ENCODE measurements around the gene CIDEC.

DNA sequence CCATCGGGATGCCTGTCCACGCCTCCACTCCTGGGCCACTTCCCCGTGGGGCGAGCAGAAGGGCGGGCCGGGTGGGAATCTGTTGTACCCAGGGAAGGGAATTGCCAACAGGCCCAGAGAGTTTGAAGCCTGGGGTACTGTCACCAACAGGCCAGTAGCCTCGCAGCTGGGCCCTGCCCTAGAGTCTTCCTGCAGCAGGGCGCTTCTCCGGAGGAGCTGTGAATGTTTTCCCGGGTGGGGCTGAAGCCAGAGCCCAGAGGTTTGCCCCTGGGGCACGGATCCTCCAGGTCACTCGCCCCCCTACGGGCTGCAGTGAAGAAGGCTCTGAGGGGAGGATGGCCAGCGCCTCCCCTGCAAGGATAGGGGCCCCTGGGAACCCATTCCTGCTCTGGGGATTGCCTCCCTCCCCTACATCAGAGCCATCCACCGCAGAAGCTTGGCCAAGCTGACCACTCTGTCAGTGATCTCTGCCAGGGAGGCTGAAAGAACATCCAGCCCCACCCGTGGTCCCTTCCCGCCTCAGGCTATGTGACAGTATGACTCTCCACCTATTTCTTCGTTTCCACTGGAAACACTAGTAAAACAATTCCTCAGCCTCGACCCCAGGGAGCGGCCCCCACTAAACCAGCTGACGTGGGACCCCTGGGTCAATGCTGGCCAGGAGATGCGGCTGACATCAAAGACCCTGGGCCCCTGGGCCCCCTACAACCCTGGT, 16.8 kb downstream of the CIDEC start:
- TF ChIP-seq, protein P1, sequence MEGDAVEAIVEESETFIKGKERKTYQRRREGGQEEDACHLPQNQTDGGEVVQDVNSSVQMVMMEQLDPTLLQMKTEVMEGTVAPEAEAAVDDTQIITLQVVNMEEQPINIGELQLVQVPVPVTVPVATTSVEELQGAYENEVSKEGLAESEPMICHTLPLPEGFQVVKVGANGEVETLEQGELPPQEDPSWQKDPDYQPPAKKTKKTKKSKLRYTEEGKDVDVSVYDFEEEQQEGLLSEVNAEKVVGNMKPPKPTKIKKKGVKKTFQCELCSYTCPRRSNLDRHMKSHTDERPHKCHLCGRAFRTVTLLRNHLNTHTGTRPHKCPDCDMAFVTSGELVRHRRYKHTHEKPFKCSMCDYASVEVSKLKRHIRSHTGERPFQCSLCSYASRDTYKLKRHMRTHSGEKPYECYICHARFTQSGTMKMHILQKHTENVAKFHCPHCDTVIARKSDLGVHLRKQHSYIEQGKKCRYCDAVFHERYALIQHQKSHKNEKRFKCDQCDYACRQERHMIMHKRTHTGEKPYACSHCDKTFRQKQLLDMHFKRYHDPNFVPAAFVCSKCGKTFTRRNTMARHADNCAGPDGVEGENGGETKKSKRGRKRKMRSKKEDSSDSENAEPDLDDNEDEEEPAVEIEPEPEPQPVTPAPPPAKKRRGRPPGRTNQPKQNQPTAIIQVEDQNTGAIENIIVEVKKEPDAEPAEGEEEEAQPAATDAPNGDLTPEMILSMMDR (IDR thresholded peaks at IDR 0.05) = no peak
- TF ChIP-seq POLR2A (IDR thresholded peaks at IDR 0.05) (no peak), EP300 (IDR thresholded peaks at IDR 0.05) (no peak), POLR2AphosphoS5 (IDR thresholded peaks at IDR 0.05) (no peak)
